SIG-M5 (cell line): ENCODE measurements around the gene PIK3R6.
"Not testable (repeated sequence)": the region's sequence is repeated elsewhere in the genome, so short reads cannot be mapped to it uniquely, and the experiment has no call there.

ENCODE experiments used
- DNase-seq: peaks from one replicate; lab custom pipeline; 2025; lab: John Stamatoyannopoulos, UW

The PIK3R6 gene

GRCh38 chr17:8823279-8823678 is 44.2 kb downstream of the PIK3R6 start:
- no peak for DNase-seq

- DNase-seq: no peak
Measured at GRCh38 chr17:8822401-8823035, 45.0 kb downstream of the PIK3R6 start.

- no peak for DNase-seq
Measured at GRCh38 chr17:8821446-8822105, 45.9 kb downstream of the PIK3R6 start.

GRCh38 chr17:8820311-8821010 is 47.0 kb downstream of the PIK3R6 start:
- DNase-seq: no peak

- DNase-seq: no peak
Measured at GRCh38 chr17:8818654-8819330, 48.7 kb downstream of the PIK3R6 start.

GRCh38 chr17:8818047-8818446 is 49.4 kb downstream of the PIK3R6 start:
- DNase-seq: no peak

GRCh38 chr17:8806926-8807550 is 60.4 kb downstream of the PIK3R6 start:
- peak; percentile 56 for DNase-seq

- no peak for DNase-seq
Measured at GRCh38 chr17:8806253-8806925, 61.1 kb downstream of the PIK3R6 start.

GRCh38 chr17:8805396-8805795 is 62.1 kb downstream of the PIK3R6 start:
- not testable (repeated sequence) for DNase-seq

GRCh38 chr17:8803531-8804420 is 63.7 kb downstream of the PIK3R6 start:
- no peak for DNase-seq

- no peak for DNase-seq
Measured at GRCh38 chr17:8801135-8801840, 66.2 kb downstream of the PIK3R6 start.

- DNase-seq: no peak
Measured at GRCh38 chr17:8800656-8801055, 66.8 kb downstream of the PIK3R6 start.

GRCh38 chr17:8799570-8800212 is 67.8 kb downstream of the PIK3R6 start:
- no peak for DNase-seq

GRCh38 chr17:8798846-8799569 is 68.5 kb downstream of the PIK3R6 start, which contains the start of gene MFSD6L:
TSS of gene MFSD6L (minus strand) at chr17:8799365. CDS start at chr17:8799120, 245 bp downstream.
- no peak for DNase-seq

- DNase-seq: no peak
Measured at GRCh38 chr17:8798176-8798845, 69.2 kb downstream of the PIK3R6 start.

GRCh38 chr17:8797621-8798175 is 69.8 kb downstream of the PIK3R6 start:
- DNase-seq: no peak

GRCh38 chr17:8794636-8795035 is 72.8 kb downstream of the PIK3R6 start:
- no peak for DNase-seq

- no peak for DNase-seq
Measured at GRCh38 chr17:8793649-8794048, 73.8 kb downstream of the PIK3R6 start.
